PC-3 (cell line): ENCODE data around the gene PSMD5.

ENCODE experiments used
- EZH2 ChIP-seq: fragments of 300-600 bp; sonication (generic); IDR thresholded peaks from one replicate; pipeline ENCODE4 v1.6.1; 2017; ENCODE audit warnings: antibody characterized with exemption, mild to moderate bottlenecking, low read length; ENCODE audit not compliant: unreplicated experiment
- TF ChIP-seq, protein P1 (sequence below): fragments of 300-600 bp; sonication (generic); conservative IDR thresholded peaks from 2 replicates; pipeline ENCODE4 v1.5.1; 2017; ENCODE audit warnings: antibody characterized with exemption, low read depth, mild to moderate bottlenecking, low read length

- TF ChIP-seq, protein P1, sequence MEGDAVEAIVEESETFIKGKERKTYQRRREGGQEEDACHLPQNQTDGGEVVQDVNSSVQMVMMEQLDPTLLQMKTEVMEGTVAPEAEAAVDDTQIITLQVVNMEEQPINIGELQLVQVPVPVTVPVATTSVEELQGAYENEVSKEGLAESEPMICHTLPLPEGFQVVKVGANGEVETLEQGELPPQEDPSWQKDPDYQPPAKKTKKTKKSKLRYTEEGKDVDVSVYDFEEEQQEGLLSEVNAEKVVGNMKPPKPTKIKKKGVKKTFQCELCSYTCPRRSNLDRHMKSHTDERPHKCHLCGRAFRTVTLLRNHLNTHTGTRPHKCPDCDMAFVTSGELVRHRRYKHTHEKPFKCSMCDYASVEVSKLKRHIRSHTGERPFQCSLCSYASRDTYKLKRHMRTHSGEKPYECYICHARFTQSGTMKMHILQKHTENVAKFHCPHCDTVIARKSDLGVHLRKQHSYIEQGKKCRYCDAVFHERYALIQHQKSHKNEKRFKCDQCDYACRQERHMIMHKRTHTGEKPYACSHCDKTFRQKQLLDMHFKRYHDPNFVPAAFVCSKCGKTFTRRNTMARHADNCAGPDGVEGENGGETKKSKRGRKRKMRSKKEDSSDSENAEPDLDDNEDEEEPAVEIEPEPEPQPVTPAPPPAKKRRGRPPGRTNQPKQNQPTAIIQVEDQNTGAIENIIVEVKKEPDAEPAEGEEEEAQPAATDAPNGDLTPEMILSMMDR, result no peak
- no peak for TF ChIP-seq EZH2
Measured at GRCh38 chr9:120767451-120767850, 75.3 kb downstream of the PSMD5 start.
